ENCODE results near the gene EEF1AKMT4.

EEF1AKMT4 gene

GRCh38 chr3:184296616-184297015 lies 47.1 kb downstream of the EEF1AKMT4 start:
- H3K4me3 ChIP-seq (replicated peaks; ENCODE audit: low read depth, low read length), result no peak overlapping the region
- TF ChIP-seq, protein P1, sequence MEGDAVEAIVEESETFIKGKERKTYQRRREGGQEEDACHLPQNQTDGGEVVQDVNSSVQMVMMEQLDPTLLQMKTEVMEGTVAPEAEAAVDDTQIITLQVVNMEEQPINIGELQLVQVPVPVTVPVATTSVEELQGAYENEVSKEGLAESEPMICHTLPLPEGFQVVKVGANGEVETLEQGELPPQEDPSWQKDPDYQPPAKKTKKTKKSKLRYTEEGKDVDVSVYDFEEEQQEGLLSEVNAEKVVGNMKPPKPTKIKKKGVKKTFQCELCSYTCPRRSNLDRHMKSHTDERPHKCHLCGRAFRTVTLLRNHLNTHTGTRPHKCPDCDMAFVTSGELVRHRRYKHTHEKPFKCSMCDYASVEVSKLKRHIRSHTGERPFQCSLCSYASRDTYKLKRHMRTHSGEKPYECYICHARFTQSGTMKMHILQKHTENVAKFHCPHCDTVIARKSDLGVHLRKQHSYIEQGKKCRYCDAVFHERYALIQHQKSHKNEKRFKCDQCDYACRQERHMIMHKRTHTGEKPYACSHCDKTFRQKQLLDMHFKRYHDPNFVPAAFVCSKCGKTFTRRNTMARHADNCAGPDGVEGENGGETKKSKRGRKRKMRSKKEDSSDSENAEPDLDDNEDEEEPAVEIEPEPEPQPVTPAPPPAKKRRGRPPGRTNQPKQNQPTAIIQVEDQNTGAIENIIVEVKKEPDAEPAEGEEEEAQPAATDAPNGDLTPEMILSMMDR (IDR thresholded peaks at IDR 0.05; ENCODE audit: low read depth, low read length, missing control alignments), result no peak
- DNase-seq (ENCODE audit: extremely low read depth, low read depth), result no peak

- TF ChIP-seq, protein P1 (IDR thresholded peaks at IDR 0.05; ENCODE audit: low read depth, low read length, missing control alignments), result no peak
- DNase-seq (ENCODE audit: extremely low read depth, low read depth), result peak; percentile 81
- peak within 1 kb of the TSS; percentile 97 for H3K4me3 ChIP-seq (replicated peaks; ENCODE audit: low read depth, low read length)
Measured at GRCh38 chr3:184298759-184299487, 49.5 kb downstream of the EEF1AKMT4 start, which contains the start of gene PSMD2. PSMD2 (plus strand) TSS chr3:184299241; CDS start chr3:184299267, 26 bp downstream.

GRCh38 chr3:184299488-184300377 lies 50.3 kb downstream of the EEF1AKMT4 start:
- TF ChIP-seq, protein P1 (IDR thresholded peaks at IDR 0.05; ENCODE audit: low read depth, low read length, missing control alignments), result no peak
- peak overlapping the region; percentile 97 for H3K4me3 ChIP-seq (replicated peaks; ENCODE audit: low read depth, low read length)
- no peak for DNase-seq (ENCODE audit: extremely low read depth, low read depth)

DNA sequence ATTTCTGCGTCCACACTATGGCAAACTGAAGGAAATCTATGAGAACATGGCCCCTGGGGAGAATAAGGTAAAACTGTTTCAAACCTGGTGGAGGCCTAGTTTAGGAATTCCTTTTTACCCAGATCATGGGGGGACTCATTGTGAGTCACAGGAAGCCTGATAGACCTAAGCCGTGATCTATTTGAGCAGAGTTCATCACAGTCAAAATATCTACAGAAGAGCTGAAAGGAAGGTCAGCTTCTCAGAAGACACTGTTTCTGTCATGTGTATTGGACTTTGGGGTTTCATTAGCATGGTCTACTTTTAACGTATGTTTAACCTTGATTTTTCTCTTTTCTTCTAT lies 50.9 kb downstream of the EEF1AKMT4 start:
- TF ChIP-seq, protein P1 (IDR thresholded peaks at IDR 0.05; ENCODE audit: low read depth, low read length, missing control alignments), result no peak
- no peak for DNase-seq (ENCODE audit: extremely low read depth, low read depth)
- H3K4me3 ChIP-seq (replicated peaks; ENCODE audit: low read depth, low read length), result peak overlapping the region; percentile 97

- DNase-seq (ENCODE audit: extremely low read depth, low read depth), result no peak
- TF ChIP-seq, protein P1 (IDR thresholded peaks at IDR 0.05; ENCODE audit: low read depth, low read length, missing control alignments), result peak; percentile 36
Measured at GRCh38 chr3:184305577-184305976, 56.1 kb downstream of the EEF1AKMT4 start.

GRCh38 chr3:184306341-184306972 lies 57.0 kb downstream of the EEF1AKMT4 start:
- TF ChIP-seq, protein P1 (IDR thresholded peaks at IDR 0.05; ENCODE audit: low read depth, low read length, missing control alignments), result no peak
- no peak overlapping the region for H3K4me3 ChIP-seq (replicated peaks; ENCODE audit: low read depth, low read length)
- no peak for DNase-seq (ENCODE audit: extremely low read depth, low read depth)

More at GRCh38 chr3:184305577-184305976, 56.1 kb downstream of the EEF1AKMT4 start:
- no peak overlapping the region for H3K4me3 ChIP-seq (replicated peaks; ENCODE audit: low read depth, low read length)

Data from HFF-Myc (cell line).